HL-60/S4 treated with retinoic acid at 250 ng/mL for 4 days and 3 days (cell line): ENCODE results near the gene NEK7.

Experiments
- in situ Hi-C: fragments of 300-500 bp; cut with MboI; formaldehyde crosslinking; loops from 2 replicates; pipeline ENCODE4 v1.7.0; 2022; ENCODE audit warnings: low sequenced_read_pairs

Gene NEK7

DNA sequence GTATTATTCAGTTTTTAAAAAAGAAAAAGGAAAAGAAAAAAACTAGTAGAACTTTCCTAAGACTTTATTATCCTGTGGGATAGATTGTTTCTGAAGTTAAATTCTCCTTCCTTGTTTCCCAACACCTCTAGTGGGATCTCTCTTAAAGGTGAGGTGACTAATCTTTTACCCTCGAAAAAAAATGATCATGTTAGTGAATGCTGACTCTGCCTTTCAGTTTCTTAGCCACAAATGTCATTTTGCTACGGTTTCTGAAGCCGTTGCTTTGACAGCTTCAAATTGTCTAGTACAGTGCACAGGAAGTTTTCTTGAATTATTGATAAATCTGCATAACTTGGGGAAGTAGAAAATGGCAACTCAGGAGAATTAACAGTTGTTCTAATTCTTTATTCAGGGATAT, 13.0 kb upstream of the NEK7 start:
- in situ Hi-C loops = no loop called here

DNA sequence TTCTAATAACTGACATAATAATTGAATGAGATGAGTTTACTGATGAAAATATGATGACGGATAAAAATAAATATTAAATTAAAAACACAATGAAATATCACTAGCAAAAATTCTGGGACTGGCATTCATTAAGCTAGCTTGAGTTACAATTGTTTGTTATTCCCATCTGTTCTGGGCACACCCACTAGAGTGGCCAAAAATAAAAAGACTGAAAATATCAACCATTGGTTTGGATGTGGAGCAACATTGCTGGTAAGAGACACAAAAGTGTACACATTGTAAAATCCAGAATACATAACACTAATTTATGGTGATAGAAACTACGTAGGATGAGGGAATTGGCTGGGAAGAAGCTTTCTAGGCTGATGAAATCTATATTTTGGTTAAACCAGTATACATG, 9.6 kb upstream of the NEK7 start:
- in situ Hi-C loops = no loop called here

DNA sequence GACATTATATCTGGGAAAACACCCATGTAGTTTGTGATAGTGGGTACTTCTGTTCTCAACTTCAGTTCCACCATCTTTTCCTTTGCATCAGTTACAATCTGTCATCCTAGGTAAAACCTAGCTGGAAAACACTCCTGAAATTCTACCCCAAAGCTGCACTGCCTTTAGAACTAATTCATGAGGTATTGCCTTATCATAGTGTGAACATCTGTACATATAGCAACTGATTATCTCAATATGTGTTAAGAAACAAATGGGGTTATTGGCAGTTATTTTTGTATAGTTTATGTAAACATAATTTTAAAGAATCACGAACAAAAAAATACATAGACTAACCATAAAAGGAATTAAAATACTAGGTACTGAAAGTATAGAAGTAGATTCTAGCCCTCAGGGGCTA, 6.4 kb upstream of the NEK7 start:
- in situ Hi-C loops = no loop called here

DNA sequence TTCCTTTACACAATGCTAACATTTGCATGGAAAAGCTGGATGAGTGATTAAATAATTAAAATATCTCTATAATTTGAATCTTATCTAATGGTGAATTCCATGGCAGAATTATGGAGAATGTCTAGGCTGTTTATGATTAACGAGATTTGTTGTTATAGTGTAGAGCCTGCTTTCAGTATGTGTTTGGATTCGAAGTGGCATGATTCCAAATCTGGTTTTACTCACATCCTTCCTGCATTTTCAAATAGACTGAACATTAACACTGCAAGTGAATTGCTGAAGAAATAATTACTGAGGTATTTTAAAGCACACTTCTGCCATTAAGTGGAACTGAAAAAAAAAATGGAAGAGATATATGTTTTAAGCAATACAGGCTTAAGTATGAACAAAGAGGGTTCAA, 5.1 kb upstream of the NEK7 start:
- in situ Hi-C loops = no loop called here

DNA sequence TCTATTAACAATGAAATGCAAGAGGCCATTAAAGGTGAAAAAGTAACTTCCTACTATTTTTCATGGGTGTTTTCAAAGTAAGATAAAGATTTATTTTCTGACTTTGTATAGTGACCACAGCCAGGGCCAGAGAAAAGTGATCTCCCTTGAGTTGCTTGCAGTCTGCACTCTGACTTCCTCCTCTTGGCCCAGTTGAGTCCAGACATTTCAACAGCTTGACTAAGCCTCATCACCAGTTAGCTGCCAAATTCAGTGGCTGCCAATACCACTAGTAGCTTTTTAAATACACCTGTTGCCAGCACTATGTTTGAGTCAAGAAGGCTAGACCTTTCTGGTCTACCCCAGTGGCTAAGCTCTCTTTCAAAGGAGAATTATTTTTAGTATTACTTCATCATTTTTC, 3.7 kb upstream of the NEK7 start:
- in situ Hi-C loops = no loop called here

DNA sequence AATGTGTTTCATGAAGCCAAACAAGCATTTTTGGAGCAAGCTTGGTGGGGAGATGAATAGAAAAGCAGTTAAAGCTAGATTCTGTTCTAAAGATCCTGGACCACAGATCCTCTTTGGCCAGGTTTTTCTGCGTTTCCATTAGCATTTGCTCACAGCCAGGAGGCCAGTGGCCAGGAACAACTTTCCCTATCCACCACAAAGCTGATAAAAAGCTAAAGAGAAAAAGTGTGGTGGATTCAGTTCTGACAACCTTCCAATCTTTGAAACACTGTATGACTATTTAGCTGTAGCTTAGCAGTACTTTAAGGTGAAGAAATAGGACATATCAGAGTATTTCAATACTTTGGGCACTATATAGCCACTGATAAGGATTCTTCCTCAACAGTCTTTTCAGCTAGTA, 3.0 kb upstream of the NEK7 start:
- in situ Hi-C loops = no loop called here

DNA sequence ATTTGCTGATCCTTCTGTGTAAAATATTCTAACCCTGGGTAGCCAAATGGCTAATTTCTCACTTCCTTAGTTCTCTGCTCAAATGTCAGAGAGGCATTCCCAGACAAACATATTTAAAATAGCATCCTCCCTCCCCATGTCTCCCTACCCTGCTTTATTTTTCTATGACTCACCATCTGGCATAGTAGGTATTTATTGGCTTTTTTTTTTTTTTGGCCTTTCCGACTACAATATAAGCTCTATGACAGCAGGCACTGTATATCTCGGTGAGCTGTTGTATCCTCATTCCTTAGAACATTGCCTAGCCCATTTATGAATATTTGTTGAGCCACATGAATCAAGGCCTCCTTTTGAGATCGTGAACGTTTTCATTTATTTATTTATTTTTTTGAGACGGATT, 1.5 kb upstream of the NEK7 start:
- in situ Hi-C loops = no loop called here

DNA sequence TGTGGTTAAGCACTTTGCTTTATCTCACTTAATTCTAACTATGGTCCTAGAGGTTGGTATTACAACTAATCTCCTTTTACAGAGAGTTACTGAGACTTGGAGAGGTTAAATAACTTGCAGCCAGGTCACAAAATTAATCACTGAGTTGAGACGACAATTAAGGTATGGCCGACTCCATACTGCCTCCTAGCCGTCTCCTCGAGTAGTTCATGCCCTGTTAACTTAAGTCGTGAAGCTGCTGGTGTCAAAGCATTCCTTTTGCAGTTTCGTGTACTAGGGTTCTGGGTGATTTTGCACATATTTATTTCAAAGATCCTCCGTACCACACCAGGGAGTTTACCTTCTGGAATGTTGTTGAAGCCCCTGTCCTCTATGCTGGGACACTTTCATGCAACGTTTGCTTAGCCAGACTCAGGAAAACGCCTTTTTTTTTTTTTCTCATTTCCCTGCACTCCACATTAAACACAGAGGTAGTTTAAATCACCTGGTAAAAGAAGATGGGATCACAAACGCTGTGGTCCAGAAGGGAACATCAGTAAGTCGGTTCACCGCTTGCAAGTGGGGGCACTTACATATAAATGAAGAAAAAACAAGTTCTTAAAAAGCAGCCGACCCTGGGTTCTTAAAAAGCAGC, 570 bp upstream of the NEK7 start:
- in situ Hi-C loops = no loop called here

DNA sequence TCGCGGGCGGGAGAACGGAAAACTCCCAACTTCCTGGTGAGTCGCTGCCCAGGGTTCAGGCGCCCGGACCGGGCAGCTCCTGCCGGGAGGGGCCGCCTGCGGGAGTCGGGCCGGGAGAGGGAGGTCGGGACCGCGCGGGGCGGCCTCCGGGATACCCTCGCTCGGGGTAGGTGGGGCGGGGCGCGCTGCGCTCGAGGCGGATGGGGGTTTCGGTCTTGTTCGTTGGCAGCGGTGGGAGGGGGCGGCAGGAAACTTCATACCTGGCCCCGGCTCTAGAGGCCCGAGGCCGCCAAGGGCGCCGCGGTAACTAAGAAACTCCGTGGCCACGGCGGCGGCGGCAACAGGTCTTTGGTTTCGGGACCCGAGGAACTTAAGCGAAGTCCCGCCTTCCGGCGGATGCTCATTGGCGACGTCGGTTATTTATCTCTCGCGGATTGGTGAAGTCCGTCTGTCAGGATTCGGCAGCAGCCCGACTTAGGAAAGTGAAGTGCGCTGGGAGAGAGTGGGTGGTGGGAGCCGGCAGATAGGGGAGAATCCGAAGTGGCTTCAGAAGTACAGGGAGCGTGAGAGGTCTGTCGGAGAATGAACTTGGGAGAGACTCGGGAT, 546 bp downstream of the NEK7 start:
- in situ Hi-C loops = no loop called here

DNA sequence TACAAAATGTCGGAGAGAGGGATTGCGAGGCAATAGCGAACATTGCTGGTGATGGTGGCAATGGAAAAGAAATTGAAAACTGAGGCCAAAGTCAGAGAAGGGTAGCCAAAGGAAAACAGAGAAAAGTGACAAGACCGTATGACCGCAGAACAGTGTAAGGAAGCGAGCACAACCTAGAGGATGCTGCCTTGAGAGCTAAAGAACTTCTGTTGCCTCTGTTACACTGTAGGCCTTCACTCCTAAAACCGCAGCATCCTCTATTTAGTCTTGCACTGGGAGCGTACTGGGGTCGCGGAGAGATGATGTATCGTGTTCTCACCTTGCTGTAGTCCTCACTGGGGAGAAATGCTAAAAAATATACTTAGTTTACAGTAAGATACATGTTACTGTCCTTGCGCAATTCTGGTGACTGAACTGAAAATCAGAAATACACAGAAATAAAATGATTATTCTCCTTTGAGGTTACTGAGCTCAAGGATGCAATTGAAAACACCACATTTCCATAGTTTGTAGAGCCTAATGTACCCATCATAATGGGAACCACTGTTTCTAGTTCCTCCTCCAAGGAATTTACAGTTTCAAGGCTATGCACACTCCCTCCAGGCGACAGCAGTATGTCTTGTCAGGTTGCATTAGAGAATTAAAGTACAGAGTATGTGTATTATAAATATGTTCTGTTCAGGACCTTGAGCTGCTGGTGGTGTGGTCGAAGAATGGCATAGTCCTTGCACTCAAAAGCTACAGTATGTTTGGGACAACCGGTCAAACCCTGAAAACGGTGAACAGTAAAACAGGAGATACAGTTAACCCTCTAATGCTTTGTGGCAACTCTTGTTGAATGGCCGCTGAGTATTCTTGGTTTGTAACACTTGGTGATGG, 1.3 kb downstream of the NEK7 start:
- in situ Hi-C loops = no loop called here

DNA sequence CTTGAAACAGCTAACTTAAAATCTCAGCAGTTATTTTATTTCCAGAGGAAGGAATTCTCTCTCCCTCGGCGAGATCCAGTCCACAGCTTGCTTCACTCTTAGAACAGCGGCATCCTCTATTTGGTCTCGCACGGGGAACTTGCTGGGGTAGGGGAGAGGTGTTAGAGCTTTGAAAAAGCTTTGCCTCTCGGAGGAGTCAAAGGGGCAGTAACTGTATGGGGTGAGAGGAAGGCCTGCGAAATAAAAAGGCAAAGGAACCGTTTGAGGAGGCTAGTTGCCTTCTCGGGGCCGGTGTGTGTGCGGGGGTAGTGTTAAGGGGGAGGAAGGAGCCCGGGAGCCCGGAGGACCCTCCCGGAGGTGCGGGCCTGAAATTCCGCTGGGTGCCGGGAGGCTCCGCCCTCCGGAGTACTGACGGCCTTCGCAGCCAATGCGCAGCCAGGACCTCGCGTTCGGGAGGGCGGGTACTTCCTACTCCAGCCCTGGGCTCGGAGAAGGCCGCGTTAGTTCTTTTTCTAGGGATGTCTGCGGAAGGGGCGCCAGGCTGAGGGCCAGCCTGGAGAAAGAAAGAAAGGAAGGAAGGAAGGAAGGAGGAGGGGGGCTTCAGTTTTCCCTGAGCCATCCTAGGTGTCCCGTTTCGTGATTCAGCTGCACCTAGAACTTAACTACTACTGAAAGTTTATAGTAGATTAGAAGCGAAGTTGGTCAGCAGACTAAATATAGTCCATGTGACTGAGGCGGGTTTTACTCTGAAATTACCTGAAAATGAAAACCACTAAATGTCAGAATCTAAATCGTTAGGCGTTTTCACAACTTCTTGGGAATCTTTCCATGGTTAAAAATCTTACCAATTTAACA, 2.2 kb downstream of the NEK7 start:
- in situ Hi-C loops = no loop called here

DNA sequence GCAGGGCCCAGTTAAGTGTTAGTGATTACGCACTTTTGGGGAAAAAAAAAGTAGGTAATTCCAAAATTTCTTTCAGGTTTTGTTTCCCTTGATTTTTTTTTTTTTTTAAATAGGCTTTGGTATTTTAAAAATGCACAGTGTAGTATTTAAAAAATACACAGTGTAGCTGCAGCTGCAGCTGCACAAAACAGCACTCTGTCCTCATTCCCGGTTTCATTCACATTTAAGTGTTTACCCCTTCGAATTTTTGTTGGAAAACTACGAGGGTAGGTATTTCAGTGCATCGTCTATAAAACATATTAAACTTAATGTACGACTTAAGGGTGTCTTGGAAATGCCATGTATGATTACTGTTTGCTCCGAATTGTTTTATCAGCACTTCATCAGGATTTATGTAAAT, 3.4 kb downstream of the NEK7 start:
- in situ Hi-C loops = no loop called here

DNA sequence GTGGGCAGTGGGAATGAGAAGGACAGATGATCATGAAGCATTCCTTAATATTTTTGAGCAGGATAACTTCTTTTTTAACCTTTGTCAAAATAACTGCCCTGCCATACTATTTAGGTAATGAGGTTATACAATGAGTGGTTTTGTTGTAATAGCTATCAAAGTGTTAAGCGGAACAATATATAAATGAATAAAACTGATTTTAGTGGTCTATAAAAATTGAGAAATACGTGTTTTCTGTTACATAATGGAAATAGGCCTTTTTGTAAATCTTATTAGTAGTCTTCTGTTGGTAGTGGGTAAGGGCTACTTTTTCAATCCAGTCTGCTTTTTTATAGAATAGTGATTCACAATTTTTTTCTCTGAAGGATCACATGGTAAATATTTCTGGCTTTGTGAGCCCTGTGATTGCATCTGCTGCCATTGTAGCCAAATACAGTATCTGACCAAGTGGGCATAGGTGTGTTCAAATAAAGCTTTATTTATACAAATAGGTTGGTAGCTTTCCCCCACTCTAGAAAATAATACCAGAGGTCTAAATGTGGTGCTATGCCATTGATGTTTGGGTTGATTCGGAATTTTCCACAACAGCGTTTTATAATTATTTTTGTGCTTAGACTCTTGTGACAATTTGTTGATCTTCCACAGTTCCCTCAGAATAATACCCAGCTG, 4.3 kb downstream of the NEK7 start:
- in situ Hi-C loops = no loop called here

DNA sequence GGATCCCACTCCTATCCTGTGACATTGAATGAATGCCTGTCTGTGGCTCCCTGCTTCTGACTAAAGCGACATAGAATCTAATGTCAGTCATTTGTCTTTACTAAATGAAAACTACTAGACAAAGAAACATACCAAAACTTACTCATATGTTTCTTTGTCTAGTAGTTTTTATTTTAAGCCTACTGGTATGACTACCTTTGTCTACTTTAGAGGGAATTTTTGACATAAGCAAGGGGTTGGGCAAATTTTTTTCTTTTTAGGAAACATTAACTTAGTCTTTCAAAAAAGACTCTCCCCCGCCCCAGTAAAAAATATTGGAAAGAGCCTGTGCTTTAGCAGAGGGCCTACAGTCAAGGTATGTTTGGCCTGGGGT, 4.9 kb downstream of the NEK7 start:
- in situ Hi-C loops = no loop called here

DNA sequence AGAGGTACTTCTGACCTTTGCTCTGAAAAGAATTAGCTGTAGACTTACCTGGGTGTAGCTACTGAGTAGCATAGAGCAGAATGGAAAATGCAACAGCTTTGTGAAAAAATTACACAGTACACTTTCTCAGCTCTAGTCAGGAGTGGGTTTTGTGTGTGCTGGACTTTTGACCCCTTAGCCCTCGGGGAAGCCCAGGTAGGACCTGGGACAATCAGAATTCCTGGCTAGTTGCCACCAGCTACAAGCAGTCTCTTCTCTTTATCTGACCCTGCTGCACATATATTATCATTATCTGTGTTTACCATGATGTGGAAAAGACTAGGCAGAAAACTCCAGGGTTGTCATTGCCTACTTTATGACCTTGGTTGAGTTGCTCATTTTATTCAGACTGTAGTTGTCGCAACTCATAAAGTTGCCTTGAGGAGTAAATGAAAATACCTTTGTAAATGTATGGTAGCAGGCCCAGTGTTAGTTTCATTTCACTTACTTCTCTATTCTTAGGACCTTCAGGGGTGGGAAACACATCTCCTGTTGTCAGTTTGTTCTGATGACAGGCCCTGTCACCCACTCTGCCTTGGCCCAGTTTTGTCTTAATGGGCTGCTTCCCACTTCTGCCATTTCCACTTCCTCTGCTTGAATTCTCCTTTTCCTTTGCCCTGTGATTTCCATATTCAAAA, 5.4 kb downstream of the NEK7 start:
- in situ Hi-C loops = no loop called here

DNA sequence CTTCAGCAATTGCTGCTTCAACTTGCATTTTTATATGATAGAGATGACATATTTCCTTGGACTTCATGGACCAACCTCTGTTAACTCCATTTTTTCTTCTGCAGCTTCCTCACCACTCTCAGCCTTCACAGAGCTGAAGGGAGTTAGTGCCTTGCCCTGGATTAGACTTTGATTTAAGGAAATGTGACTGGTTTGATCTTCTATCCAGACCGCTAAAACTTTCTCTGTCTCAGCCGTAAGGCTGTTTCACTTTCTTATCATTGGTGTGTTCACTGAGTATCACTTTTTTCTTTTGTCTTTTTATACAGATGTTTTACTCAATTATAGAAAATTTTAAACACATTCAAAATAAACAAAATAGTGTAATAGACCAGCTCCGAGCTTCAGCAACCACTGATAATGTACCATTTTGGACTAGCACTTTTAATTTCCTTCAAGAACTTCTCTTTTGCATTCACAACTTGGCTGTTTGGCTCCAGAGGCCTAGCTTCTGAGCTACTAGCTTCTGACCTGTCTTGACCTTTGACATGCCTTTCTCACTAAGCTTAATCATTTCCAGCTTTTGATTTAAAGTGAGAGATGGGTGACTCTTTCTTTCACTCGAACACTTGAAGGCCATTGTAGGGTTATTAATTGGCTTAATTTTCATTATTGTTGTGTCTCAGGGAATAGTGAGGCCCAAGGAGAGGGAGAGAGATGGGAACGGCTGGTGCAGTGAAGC, 9.3 kb downstream of the NEK7 start:
- in situ Hi-C loops = no loop called here

DNA sequence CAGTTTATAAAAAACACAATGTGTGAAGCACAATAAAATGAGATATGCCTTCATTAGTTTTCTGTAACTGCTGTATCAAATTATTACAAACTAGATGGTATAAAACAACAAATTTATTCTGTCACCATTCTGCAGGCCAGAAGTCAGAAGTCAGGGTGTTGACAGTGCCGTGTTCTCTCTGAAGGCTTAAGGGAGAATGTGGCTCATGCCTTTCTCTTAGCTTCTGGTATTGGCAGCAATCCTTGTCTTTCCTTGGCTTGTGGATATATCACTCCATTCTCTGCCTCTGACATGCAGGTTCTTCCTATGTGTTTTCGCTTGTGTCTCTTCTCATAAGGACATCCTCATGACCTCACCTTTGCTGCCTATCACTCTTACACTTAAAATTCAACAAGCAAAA, 10.1 kb downstream of the NEK7 start:
- in situ Hi-C loops = no loop called here

DNA sequence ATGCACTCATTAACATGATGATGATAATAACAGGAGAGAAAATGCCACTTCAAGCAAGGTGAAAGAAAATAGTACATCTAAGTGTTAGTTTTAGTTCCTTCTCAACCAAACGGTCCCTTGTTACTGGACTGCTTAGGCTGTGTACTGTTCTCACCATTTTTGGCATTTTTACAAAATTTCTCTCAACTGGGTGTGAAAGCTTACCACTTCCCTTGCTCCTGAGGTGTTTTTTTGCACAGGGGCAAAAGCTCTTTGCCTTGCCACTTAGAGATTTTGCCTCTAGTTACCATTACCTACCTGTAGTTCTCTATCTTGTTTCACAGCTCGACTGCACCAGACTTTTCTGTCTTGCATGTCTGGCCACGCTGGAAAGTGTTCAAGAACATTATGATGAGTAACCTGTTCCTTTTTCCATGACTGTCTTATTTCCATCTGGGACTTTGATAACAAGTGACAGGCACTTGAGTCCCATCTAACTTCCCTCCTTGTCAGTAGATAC, 10.7 kb downstream of the NEK7 start:
- in situ Hi-C loops = no loop called here

DNA sequence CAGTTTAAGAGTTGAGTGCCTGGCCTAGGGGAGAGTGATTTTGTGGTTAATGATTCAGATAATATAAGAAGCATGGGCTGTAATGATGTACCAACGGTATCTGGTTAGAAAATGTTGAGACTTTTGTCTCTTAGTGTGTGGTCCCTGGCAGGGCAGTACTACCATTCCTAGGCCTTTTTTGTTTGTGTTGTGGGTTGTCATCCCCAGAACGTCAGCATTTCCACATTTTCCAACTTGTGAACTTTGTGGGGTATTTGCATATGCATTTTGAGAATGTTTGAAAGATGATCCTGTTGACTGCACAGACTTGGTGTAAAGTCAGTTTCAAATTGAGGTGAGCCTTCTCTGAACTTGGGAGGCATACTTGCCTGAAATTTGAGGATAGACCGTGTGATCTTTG, 11.4 kb downstream of the NEK7 start:
- in situ Hi-C loops = no loop called here
